Kidney epithelial cell (primary cell): Measurements from ENCODE around the gene KCTD5. TPM values are rescaled to one million over a fixed set of nuclear protein-coding genes. Genes with fewer than 3 reads are reported as not detected.
"Not testable (repeated sequence)": the region's sequence is repeated elsewhere in the genome, so short reads cannot be mapped to it uniquely, and the experiment has no call there.

Source experiments
- DNase-seq: peaks from one replicate; pipeline ENCODE4 v3.0.0-alpha.2; 2010; ENCODE audit warnings: low read depth
- H3K27me3 ChIP-seq: 2 replicates; pipeline ENCODE4 v1.6.0; 2011; ENCODE audit warnings: low read length; ENCODE audit not compliant: control insufficient read depth, insufficient read depth
- H3K36me3 ChIP-seq: 2 replicates; pipeline ENCODE4 v1.5.1; 2011; ENCODE audit warnings: low read length; ENCODE audit not compliant: control insufficient read depth, insufficient read depth
- H3K4me3 ChIP-seq: 2 replicates; pipeline ENCODE4 v1.5.1; 2011; ENCODE audit warnings: low read depth, mild to moderate bottlenecking, control low read depth, low read length
- total RNA-seq: library from RNA; depleted of rRNA; stranded (reverse); fragments of >200 nt; gene quantifications from 2 replicates; pipeline ENCODE4 v1.2.3, GENCODE V29; 2015
- TF ChIP-seq, protein P1 (sequence below): IDR thresholded peaks from 2 replicates; pipeline ENCODE4 v1.5.1; 2011; ENCODE audit warnings: mild to moderate bottlenecking, moderate library complexity, low read length, control low read depth, inconsistent platforms; ENCODE audit not compliant: insufficient read depth, poor library complexity, severe bottlenecking

Gene KCTD5
- total RNA-seq, 1 donor from 2014 or later, result 47.4 TPM

DNA sequence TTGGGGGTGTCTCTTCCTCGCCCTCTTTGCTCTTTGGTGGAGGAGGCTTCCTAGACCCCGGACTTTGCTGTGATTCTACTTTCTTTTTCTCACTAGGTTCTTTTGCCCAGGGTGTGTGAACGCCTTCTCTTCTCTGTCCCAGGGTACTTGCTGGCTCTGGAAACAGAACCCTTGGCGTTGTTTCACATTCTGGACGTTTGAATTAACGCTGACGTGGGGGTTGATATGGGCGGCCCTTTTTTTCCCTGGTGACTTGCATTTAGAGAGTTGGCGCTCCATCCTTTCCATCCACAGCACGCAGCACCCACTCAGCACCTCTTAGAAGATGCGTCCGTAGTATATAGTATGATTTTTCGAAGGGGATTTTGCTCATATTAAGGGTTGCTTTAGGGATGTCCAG, 718 bp downstream of the KCTD5 start:
- peak overlapping the region; percentile 99 for H3K4me3 ChIP-seq
- not testable (repeated sequence) for DNase-seq, H3K27me3 ChIP-seq, H3K36me3 ChIP-seq

DNA sequence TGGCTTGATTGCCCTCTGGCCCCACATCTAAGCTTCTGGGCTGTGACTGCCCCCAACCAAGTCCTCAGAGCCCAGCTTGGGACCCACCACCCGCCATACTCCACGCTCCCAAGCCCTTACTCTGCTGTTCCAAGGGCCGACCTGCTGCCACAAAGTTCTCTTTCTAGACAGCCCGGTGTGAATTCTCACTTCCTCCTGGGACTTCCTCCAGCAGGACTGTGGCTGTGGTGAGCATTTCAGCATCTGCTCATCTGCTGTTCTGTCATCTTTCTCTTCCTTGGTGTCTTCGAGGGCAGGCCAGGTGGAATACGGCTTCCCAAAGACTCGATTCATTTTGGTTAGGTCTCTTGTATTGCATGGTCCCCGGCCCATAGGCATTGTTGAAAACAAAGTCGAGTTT, 3.8 kb downstream of the KCTD5 start:
- not testable (repeated sequence) for DNase-seq, H3K27me3 ChIP-seq, H3K4me3 ChIP-seq, H3K36me3 ChIP-seq

DNA sequence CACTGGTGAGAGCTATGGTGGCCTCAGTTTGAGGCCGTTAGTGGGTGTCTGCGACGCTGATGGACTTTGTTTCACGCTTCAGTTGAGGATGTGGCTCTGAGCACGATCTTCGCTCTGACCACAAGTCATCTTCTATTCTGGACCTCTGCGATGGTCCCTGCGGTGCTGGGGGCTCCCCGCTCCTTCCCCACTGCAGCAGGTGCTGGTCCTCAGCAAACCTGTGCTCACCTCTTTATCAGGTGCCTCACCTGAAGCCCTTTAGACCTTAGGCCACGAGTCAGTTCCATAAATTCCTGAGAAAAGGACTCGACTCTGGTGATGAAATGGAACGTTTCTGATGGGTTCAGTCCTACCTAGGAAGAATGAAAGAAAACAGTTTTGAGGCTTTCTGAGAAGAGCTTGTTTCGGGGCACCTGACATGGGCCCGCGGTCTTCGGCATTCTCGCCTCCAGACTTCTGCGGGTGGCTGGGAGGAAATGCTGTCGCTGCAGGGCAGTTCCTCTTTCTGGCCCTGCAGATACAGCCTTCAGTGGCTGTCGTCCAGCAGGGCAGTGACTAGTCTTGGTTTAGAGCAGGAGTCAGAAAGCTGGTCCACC, 4.7 kb downstream of the KCTD5 start:
- H3K4me3 ChIP-seq, result no peak overlapping the region
- H3K36me3 ChIP-seq, result no peaks in the 10 kb centered on the region
- H3K27me3 ChIP-seq, result no peaks in the 10 kb centered on the region
- no peak for DNase-seq
- TF ChIP-seq, protein P1, sequence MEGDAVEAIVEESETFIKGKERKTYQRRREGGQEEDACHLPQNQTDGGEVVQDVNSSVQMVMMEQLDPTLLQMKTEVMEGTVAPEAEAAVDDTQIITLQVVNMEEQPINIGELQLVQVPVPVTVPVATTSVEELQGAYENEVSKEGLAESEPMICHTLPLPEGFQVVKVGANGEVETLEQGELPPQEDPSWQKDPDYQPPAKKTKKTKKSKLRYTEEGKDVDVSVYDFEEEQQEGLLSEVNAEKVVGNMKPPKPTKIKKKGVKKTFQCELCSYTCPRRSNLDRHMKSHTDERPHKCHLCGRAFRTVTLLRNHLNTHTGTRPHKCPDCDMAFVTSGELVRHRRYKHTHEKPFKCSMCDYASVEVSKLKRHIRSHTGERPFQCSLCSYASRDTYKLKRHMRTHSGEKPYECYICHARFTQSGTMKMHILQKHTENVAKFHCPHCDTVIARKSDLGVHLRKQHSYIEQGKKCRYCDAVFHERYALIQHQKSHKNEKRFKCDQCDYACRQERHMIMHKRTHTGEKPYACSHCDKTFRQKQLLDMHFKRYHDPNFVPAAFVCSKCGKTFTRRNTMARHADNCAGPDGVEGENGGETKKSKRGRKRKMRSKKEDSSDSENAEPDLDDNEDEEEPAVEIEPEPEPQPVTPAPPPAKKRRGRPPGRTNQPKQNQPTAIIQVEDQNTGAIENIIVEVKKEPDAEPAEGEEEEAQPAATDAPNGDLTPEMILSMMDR, result no peak

DNA sequence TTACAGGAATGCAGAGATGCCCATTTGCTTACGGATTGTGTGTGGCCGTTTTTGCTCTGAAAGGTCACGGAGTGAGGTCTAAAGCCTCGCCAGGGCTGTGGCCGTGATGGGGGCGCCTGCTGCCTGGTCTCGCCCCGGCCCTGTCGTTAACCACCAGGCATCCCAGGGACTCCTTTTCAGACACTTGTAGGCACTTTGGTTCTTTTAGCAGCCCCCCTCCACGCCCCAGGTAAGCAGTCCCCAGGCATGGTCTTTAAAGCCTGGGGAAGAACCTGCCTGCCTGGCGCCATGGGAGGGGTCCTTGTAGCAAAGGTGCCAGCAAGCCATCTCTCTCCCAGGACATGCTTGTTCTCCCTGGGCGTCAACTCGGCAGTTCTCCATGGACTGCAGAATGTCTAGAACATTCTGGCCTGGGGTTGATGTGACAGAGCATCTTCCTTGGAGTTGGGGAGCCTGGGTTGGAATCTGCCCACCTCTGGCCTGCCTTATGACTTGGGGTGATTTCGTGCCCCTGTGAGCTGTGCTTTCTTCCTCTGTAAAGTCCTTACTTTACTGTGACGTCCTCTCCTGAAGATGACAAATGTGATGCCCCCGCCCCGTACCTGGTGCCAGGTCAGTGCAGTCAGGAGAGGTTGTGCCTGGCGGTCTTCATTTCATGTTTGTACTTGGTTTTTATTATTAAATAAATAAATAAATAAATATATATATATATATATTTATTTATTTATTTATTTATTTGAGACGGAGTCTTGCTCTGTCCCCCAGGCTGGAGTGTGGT, 5.4 kb downstream of the KCTD5 start:
- no peaks in the 10 kb centered on the region for H3K36me3 ChIP-seq
- TF ChIP-seq, protein P1, result no peak
- no peak for DNase-seq
- no peak overlapping the region for H3K4me3 ChIP-seq
- H3K27me3 ChIP-seq, result no peaks in the 10 kb centered on the region

DNA sequence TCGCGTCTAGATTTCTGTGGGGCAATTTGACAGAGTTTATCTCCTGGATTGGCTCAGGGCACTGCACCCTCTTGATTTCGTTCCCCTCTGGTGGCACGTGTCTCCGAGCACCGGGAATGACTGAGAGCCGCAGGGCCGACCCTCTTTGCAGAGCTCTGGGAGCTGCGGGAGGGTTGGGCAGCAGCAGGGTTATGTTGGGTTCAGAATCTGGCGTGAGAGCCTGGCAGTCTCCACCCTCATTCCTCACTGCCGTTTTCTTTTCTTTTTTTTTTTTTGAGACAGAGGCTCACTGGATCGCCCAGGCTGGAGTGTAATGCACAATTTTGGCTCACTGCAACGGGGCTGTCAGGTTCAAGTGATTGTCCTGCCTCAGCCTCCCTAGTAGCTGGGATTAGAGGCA, 7.1 kb downstream of the KCTD5 start:
- DNase-seq, H3K27me3 ChIP-seq, H3K36me3 ChIP-seq, H3K4me3 ChIP-seq: not testable (repeated sequence)

DNA sequence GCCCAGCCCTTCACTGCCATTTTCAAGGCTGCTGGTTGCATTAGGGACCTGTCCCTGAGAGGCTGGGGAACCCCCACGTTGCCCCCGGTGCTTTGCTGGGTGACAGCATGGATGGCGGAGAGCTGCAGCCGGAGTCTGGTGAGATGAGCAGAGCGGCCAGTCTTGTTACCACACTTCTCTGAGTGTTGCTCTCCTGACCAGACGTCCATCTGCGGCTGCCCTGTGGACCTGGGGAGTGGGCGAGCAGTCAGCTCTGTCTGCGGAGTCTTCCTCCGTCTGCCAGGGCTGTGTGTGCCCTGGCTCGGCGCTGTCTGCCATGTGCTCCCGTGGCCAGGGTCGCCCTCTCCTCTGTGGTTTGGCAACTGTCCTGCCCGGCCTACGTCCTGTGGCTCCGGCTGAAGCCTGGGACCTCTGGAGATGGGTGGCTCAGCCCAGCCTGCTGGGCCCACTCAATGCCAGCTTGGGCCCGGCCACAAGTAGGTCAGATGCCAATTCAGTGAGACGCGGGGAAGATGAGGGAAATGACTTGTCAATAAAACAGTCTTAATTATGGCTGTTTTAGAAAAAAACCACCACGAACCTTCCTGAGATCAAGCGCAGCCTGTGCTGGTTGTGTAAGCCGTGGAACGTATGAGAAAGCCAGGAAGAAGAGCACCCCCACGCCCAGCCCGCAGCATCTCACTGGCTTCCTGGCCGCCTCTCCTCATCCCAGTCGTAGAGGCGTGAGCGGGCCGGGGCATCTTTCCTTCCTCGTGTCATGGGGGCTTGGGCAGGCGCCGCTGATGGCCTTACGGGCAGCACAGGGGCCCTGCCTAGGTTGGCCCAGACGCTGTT, 7.9 kb downstream of the KCTD5 start:
- no peaks in the 10 kb centered on the region for H3K27me3 ChIP-seq
- no peaks in the 10 kb centered on the region for H3K36me3 ChIP-seq
- DNase-seq, result no peak
- H3K4me3 ChIP-seq, result no peak overlapping the region
- TF ChIP-seq, protein P1, result no peak

DNA sequence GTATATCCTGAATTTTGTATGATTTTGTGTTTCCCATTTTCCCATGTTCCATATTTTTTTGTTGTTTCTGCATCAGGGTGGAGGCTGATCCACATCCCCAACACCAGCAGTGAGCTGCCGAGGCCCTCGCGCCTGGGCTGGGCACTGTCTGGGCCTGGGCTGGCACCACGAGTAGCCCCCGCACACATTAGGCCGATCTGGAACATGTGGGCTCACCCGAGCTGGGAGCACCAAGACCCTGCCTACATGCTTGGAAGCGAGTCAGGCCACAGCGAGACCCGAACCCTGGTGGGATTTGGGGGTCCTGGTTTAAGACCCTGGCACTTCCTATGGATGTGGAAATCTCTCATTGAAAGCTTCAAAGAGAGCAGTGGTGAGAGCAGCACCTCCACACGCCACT, 8.5 kb downstream of the KCTD5 start:
- no peaks in the 10 kb centered on the region for H3K27me3 ChIP-seq
- H3K36me3 ChIP-seq, result no peaks in the 10 kb centered on the region
- TF ChIP-seq, protein P1, result no peak

More for the DNA sequence above, 8.5 kb downstream of the KCTD5 start:
- no peak for DNase-seq
- H3K4me3 ChIP-seq, result no peak overlapping the region
